MG63 (cell line): ENCODE measurements around the gene HES1. TPM values are rescaled to one million over a fixed set of nuclear protein-coding genes. Genes with fewer than 3 reads are reported as not detected.

Experiments used
- DNase-seq: peaks from one replicate; pipeline ENCODE4 v3.0.0-alpha.2; 2020
- H3K27me3 ChIP-seq: fragments of 250-450 bp; sonication (Bioruptor Pico); 2 replicates; pipeline ENCODE4 v1.5.1; 2020; ENCODE audit warnings: mild to moderate bottlenecking, moderate library complexity
- H3K36me3 ChIP-seq: fragments of 250-450 bp; sonication (Bioruptor Pico); 2 replicates; pipeline ENCODE4 v1.5.1; 2020; ENCODE audit warnings: mild to moderate bottlenecking, moderate library complexity
- H3K4me3 ChIP-seq: fragments of 250-450 bp; sonication (Bioruptor Pico); 2 replicates; pipeline ENCODE4 v1.5.1; 2020; ENCODE audit warnings: mild to moderate bottlenecking, moderate library complexity
- H3K9me3 ChIP-seq: fragments of 250-450 bp; sonication (Bioruptor Pico); 2 replicates; pipeline ENCODE4 v1.5.1; 2020; ENCODE audit warnings: mild to moderate bottlenecking, moderate library complexity
- total RNA-seq: library from RNA; depleted of rRNA; stranded (reverse); fragments of >200 nt; shearing (Covaris generic); gene quantifications from 2 replicates; pipeline ENCODE4 v1.2.3, GENCODE V29; 2014; ENCODE audit warnings: low replicate concordance

HES1 gene
- total RNA-seq, 1 experiment from 2014 or later = 17.7 TPM

GRCh38 chr3:194098843-194099183, 37.1 kb upstream of the HES1 start:
- H3K36me3 ChIP-seq = no peaks in the 10 kb centered on the region
- DNase-seq = no peak
- no peak overlapping the region for H3K4me3 ChIP-seq
- H3K9me3 ChIP-seq = no peaks in the 10 kb centered on the region
- no peaks in the 10 kb centered on the region for H3K27me3 ChIP-seq

- H3K27me3 ChIP-seq = no peaks in the 10 kb centered on the region
Measured at GRCh38 chr3:194099215-194099614, 36.7 kb upstream of the HES1 start.

GRCh38 chr3:194100856-194101390, 35.0 kb upstream of the HES1 start:
- Histone ChIP-seq H3K36me3 (no peaks in the 10 kb centered on the region), H3K27me3 (no peaks in the 10 kb centered on the region; the same call in 1 of the 2 replicates)

More at GRCh38 chr3:194099215-194099614, 36.7 kb upstream of the HES1 start:
- H3K4me3 ChIP-seq = no peak overlapping the region
- no peaks in the 10 kb centered on the region for H3K36me3 ChIP-seq
- no peak for DNase-seq
- H3K9me3 ChIP-seq = no peaks in the 10 kb centered on the region

GRCh38 chr3:194101592-194102432, 34.1 kb upstream of the HES1 start:
- no peak for DNase-seq
- no peaks in the 10 kb centered on the region for H3K9me3 ChIP-seq
- no peaks in the 10 kb centered on the region for H3K36me3 ChIP-seq
- no peaks in the 10 kb centered on the region; the same call in 1 of the 2 replicates for H3K27me3 ChIP-seq
- no peak overlapping the region for H3K4me3 ChIP-seq

More at GRCh38 chr3:194100856-194101390, 35.0 kb upstream of the HES1 start:
- H3K4me3 ChIP-seq = no peak overlapping the region
- DNase-seq = no peak
- no peaks in the 10 kb centered on the region for H3K9me3 ChIP-seq

- Histone ChIP-seq H3K27me3 (no peaks in the 10 kb centered on the region; the same call in 1 of the 2 replicates), H3K4me3 (no peak overlapping the region), H3K36me3 (no peaks in the 10 kb centered on the region), H3K9me3 (no peaks in the 10 kb centered on the region)
- DNase-seq = no peak
Measured at GRCh38 chr3:194102436-194102835, 33.5 kb upstream of the HES1 start.

- Histone ChIP-seq H3K27me3 (no peaks in the 10 kb centered on the region; the same call in 1 of the 2 replicates), H3K4me3 (no peak overlapping the region), H3K36me3 (no peaks in the 10 kb centered on the region), H3K9me3 (no peaks in the 10 kb centered on the region)
- DNase-seq = no peak
Measured at GRCh38 chr3:194103505-194103904, 32.4 kb upstream of the HES1 start.

GRCh38 chr3:194103983-194104751, 31.8 kb upstream of the HES1 start:
- no peaks in the 10 kb centered on the region for H3K36me3 ChIP-seq
- H3K27me3 ChIP-seq = no peaks in the 10 kb centered on the region; the same call in 1 of the 2 replicates
- no peaks in the 10 kb centered on the region for H3K9me3 ChIP-seq
- DNase-seq = no peak
- no peak overlapping the region for H3K4me3 ChIP-seq

GRCh38 chr3:194105292-194105691, 30.7 kb upstream of the HES1 start:
- Histone ChIP-seq H3K36me3 (no peaks in the 10 kb centered on the region), H3K4me3 (no peak overlapping the region), H3K9me3 (no peaks in the 10 kb centered on the region), H3K27me3 (no peaks in the 10 kb centered on the region; the same call in 1 of the 2 replicates)
- DNase-seq = no peak

GRCh38 chr3:194107107-194107506, 28.8 kb upstream of the HES1 start:
- Histone ChIP-seq H3K4me3 (no peak overlapping the region), H3K27me3 (no peaks in the 10 kb centered on the region; the same call in 1 of the 2 replicates), H3K9me3 (no peaks in the 10 kb centered on the region), H3K36me3 (no peaks in the 10 kb centered on the region)
- no peak for DNase-seq

- Histone ChIP-seq H3K4me3 (no peak overlapping the region), H3K9me3 (no peaks in the 10 kb centered on the region), H3K36me3 (no peaks in the 10 kb centered on the region), H3K27me3 (no peaks in the 10 kb centered on the region; the same call in 1 of the 2 replicates)
- DNase-seq = no peak
Measured at GRCh38 chr3:194109192-194109863, 26.6 kb upstream of the HES1 start.

GRCh38 chr3:194110483-194110882, 25.5 kb upstream of the HES1 start:
- no peak for DNase-seq
- no peaks in the 10 kb centered on the region for H3K9me3 ChIP-seq
- no peak overlapping the region for H3K4me3 ChIP-seq
- no peaks in the 10 kb centered on the region for H3K36me3 ChIP-seq
- H3K27me3 ChIP-seq = no peaks in the 10 kb centered on the region

- no peaks in the 10 kb centered on the region for H3K36me3 ChIP-seq
- no peak for DNase-seq
- no peaks in the 10 kb centered on the region for H3K27me3 ChIP-seq
- no peak overlapping the region for H3K4me3 ChIP-seq
- H3K9me3 ChIP-seq = no peaks in the 10 kb centered on the region
Measured at GRCh38 chr3:194111336-194111735, 24.6 kb upstream of the HES1 start.

GRCh38 chr3:194112120-194113106, 23.5 kb upstream of the HES1 start:
- DNase-seq = no peak
- Histone ChIP-seq H3K36me3 (no peaks in the 10 kb centered on the region), H3K9me3 (no peaks in the 10 kb centered on the region), H3K4me3 (no peak overlapping the region), H3K27me3 (no peaks in the 10 kb centered on the region)

GRCh38 chr3:194114123-194114522, 21.8 kb upstream of the HES1 start:
- H3K9me3 ChIP-seq = no peaks in the 10 kb centered on the region
- no peak for DNase-seq
- H3K36me3 ChIP-seq = no peaks in the 10 kb centered on the region
- H3K4me3 ChIP-seq = no peak overlapping the region
- no peaks in the 10 kb centered on the region for H3K27me3 ChIP-seq

GRCh38 chr3:194117104-194117845, 18.7 kb upstream of the HES1 start:
- Histone ChIP-seq H3K9me3 (no peaks in the 10 kb centered on the region), H3K27me3 (no peaks in the 10 kb centered on the region), H3K4me3 (no peak overlapping the region), H3K36me3 (no peaks in the 10 kb centered on the region)
- DNase-seq = no peak
